ENCODE results near the gene HNRNPM.

Gene HNRNPM

GRCh38 chr19:8459520-8460270, 14.9 kb downstream of the HNRNPM start:
- Histone ChIP-seq H3K9me3 (ENCODE audit: insufficient read depth, low read length, severe bottlenecking) (no peaks in the 10 kb centered on the region), H3K36me3 (ENCODE audit: insufficient read depth, low read length) (peaks cover 97% of the 10 kb centered on the region), H3K27me3 (ENCODE audit: insufficient read depth, low read length, poor library complexity) (no peaks in the 10 kb centered on the region), H3K4me2 (ENCODE audit: insufficient read depth, low read length) (no peak overlapping the region), H3K4me3 (ENCODE audit: low read depth in 1 of 2, low read length in 2 of 2) (no peak overlapping the region), H3K27ac (ENCODE audit: low read length) (no peak overlapping the region), H3K4me1 (ENCODE audit: insufficient read depth, low read length) (no peaks in the 10 kb centered on the region), H4K20me1 (ENCODE audit: insufficient read depth, low read length) (peaks cover 96% of the 10 kb centered on the region), H3K79me2 (ENCODE audit: insufficient read depth, low read length) (peaks cover 100% of the 10 kb centered on the region), H3K9ac (ENCODE audit: low read depth, low read length) (no peak overlapping the region), H2AFZ (ENCODE audit: low read depth, low read length) (no peak overlapping the region)
- ATAC-seq (ENCODE audit: insufficient read depth, low read depth) (no peak), DNase-seq (no peak)
- no peak for TF ChIP-seq CTCF (IDR thresholded peaks at IDR 0.05; ENCODE audit: borderline replicate concordance, extremely low read depth, low read length, poor library complexity, severe bottlenecking)
- TF ChIP-seq EZH2 (IDR thresholded peaks at IDR 0.05; ENCODE audit: borderline replicate concordance, low read depth, low read length, severe bottlenecking) = no peak

GRCh38 chr19:8460516-8461298, 15.9 kb downstream of the HNRNPM start:
- no peak overlapping the region for H3K27ac ChIP-seq (ENCODE audit: low read length)
- no peaks in the 10 kb centered on the region for H3K4me1 ChIP-seq (ENCODE audit: insufficient read depth, low read length)
- no peak overlapping the region for H3K4me3 ChIP-seq (ENCODE audit: low read depth in 1 of 2, low read length in 2 of 2)
- TF ChIP-seq CTCF (IDR thresholded peaks at IDR 0.05; ENCODE audit: borderline replicate concordance, extremely low read depth, low read length, poor library complexity, severe bottlenecking) (no peak), EZH2 (IDR thresholded peaks at IDR 0.05; ENCODE audit: borderline replicate concordance, low read depth, low read length, severe bottlenecking) (no peak)
- H3K36me3 ChIP-seq (ENCODE audit: insufficient read depth, low read length) = peaks cover 97% of the 10 kb centered on the region
- ATAC-seq (ENCODE audit: insufficient read depth, low read depth) (no peak), DNase-seq (no peak)
- no peak overlapping the region for H2AFZ ChIP-seq (ENCODE audit: low read depth, low read length)
- H3K9ac ChIP-seq (ENCODE audit: low read depth, low read length) = no peak overlapping the region
- no peaks in the 10 kb centered on the region for H3K9me3 ChIP-seq (ENCODE audit: insufficient read depth, low read length, severe bottlenecking)
- H4K20me1 ChIP-seq (ENCODE audit: insufficient read depth, low read length) = peaks cover 96% of the 10 kb centered on the region
- H3K4me2 ChIP-seq (ENCODE audit: insufficient read depth, low read length) = no peak overlapping the region
- H3K79me2 ChIP-seq (ENCODE audit: insufficient read depth, low read length) = peaks cover 100% of the 10 kb centered on the region
- H3K27me3 ChIP-seq (ENCODE audit: insufficient read depth, low read length, poor library complexity) = no peaks in the 10 kb centered on the region

GRCh38 chr19:8461376-8461775, 16.6 kb downstream of the HNRNPM start:
- Histone ChIP-seq H3K4me2 (ENCODE audit: insufficient read depth, low read length) (no peak overlapping the region), H3K36me3 (ENCODE audit: insufficient read depth, low read length) (peaks cover 97% of the 10 kb centered on the region), H3K9me3 (ENCODE audit: insufficient read depth, low read length, severe bottlenecking) (no peaks in the 10 kb centered on the region), H3K27ac (ENCODE audit: low read length) (no peak overlapping the region), H3K4me1 (ENCODE audit: insufficient read depth, low read length) (no peaks in the 10 kb centered on the region), H3K79me2 (ENCODE audit: insufficient read depth, low read length) (peaks cover 100% of the 10 kb centered on the region), H3K4me3 (ENCODE audit: low read depth in 1 of 2, low read length in 2 of 2) (no peak overlapping the region), H3K27me3 (ENCODE audit: insufficient read depth, low read length, poor library complexity) (no peaks in the 10 kb centered on the region), H3K9ac (ENCODE audit: low read depth, low read length) (no peak overlapping the region), H2AFZ (ENCODE audit: low read depth, low read length) (no peak overlapping the region), H4K20me1 (ENCODE audit: insufficient read depth, low read length) (peaks cover 94% of the 10 kb centered on the region)
- DNase-seq = no peak
- TF ChIP-seq EZH2 (IDR thresholded peaks at IDR 0.05; ENCODE audit: borderline replicate concordance, low read depth, low read length, severe bottlenecking) = no peak
- TF ChIP-seq CTCF (IDR thresholded peaks at IDR 0.05; ENCODE audit: borderline replicate concordance, extremely low read depth, low read length, poor library complexity, severe bottlenecking) = no peak
- ATAC-seq (ENCODE audit: insufficient read depth, low read depth) = no peak
